HG03571 (cell line): ENCODE results near the gene CCDC57.
"Not testable (repeated sequence)": the region's sequence is repeated elsewhere in the genome, so short reads cannot be mapped to it uniquely, and the experiment has no call there.

Source experiments
- ATAC-seq: cut with Tn5 transposase; IDR thresholded peaks from one replicate; pipeline ENCODE4 v1.9.1; 2021; ENCODE audit not compliant: unreplicated experiment

CCDC57 gene

GRCh38 chr17:82157046-82158035, 55.3 kb downstream of the CCDC57 start:
- no peak for ATAC-seq

DNA sequence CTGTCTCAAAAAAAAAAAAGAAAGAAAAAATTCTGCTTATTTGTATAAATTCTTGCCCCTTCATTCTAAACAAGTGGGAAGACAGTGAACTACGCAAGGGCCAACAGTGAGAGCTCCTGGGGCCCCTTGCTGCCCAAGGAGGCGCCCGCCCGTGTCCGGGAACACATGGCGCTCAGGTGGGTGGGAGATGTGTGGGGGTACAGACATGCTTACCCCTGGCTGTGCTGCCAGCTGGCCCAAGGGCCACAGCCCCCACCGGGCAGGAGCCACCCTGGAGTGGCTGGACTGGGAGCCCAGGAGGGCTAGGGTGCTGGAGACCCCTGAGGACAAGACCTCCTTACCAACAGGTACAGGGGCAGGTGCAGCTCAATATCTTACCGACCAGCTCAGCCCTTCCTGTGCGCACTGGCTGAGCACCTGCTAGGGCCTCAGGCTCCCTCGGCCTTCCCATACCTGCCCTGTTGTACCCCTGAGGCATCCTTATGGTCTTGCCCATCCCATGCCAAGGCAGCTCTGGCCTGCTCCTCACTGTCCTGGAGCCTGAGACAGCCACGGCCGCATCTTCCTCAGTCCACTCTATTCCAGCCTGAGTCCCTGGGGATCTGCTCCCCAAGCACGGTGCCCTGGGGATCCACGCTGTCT, 56.2 kb downstream of the CCDC57 start:
- ATAC-seq: no peak

GRCh38 chr17:82155606-82156005, 57.0 kb downstream of the CCDC57 start:
- ATAC-seq: no peak

- no peak for ATAC-seq
These were observed 57.7 kb downstream of the CCDC57 start for GRCh38 chr17:82154881-82155331.

DNA sequence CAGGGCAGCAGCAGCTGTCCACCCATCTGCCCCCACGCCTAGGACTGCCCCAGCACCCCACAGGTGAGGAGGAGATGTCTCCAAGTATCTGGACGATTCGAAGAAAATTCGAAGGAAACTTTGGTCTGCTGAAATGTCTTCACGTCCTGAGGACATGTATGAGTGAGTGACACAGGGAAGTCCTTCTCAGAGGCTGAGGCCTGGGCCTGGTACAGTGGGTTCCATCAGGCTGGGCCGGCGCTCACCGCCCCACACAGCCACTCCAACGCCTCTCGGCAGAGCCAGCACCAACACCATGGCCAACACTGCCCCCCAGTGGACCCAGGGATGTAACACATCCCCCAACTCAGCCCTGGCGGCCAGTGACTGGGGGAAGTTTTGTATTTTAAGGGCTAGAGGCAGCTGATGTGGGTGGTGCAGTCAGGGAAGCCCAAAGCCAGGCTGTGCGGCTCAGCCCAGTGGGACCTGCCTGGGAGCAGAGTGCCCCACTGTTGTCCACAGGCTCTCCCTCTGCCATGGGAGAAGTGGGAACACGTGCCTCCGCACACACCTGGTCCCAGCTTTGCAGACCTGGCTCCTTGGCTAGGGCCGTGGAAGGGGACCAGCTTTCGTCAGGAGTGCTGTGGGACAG, 58.8 kb downstream of the CCDC57 start:
- ATAC-seq: no peak

GRCh38 chr17:82153295-82153691, 59.3 kb downstream of the CCDC57 start:
- ATAC-seq: no peak

DNA sequence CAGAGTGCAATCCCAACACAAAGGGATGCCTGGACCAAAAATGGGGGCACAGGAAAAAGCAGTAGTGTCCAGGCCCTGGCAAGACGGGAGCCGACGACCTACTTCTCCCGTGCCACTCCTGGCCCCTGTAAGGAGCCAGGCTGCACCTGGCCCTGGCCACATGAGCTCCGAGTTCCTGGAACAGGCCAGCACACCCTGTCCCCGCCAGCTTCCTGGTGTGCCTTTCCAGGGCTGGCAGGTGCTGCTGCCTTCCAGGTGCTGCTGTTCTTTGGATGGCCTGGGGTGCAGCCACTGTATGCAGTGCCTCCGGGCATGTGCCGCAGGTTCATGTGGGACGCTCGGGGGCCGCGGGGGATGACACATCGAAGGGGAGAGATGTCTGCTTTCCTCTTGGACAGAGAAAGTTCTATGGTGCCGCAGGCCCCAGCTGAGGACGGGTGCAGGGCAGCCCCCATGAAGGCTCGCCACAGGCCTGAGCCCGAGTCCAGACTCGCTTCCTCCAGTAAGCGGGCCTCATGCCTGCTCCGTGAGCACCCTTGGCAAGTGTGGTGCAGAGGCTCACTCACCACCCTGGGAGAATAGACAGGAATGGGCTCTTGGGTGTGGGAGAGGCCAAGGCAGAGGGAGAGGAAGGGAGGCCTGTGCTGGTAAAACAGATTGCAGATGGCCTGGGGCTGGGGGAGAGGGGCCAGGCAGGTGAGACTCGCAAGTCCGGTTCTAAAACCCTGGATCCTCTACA, 59.9 kb downstream of the CCDC57 start:
- ATAC-seq: no peak

GRCh38 chr17:82152114-82152513, 60.5 kb downstream of the CCDC57 start:
- ATAC-seq: no peak

GRCh38 chr17:82151106-82151957, 61.3 kb downstream of the CCDC57 start:
- no peak for ATAC-seq

DNA sequence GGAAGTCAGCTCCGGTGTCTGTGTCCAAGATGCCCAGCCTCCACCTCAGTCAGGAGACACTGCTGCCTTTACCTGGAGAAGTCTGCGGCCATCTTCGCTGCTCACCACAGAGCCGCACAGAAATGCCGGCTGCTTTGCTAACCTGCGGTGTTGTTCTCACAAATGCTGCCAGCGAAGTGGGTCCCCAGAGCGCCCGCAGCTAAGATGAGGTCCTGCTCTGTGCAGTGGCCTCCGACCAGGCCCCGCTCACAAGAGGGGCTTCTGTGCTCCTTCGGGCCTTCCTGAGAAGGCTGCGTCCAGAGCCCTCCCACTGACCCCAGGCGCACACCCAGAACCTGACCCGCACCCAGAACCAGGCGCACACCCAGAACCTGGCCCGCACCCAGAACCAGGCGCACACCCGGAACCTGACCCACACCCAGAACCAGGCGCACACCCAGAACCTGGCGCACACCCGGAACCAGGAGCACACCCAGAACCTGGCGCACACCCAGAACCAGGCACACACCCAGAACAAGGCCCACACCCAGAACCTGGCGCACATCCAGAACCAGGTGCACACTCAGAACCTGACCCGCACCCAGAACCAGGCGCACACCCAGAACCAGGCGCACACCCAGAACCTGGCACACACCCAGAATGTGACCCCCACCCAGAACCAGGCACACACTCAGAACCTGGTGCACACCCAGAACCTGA, 63.1 kb downstream of the CCDC57 start:
- no peak for ATAC-seq

GRCh38 chr17:82148997-82149396, 63.6 kb downstream of the CCDC57 start:
- ATAC-seq: no peak

- no peak for ATAC-seq
These were observed 64.6 kb downstream of the CCDC57 start for GRCh38 chr17:82148011-82148410.

- no peak for ATAC-seq
These were observed 65.7 kb downstream of the CCDC57 start for GRCh38 chr17:82146663-82147654.

GRCh38 chr17:82145550-82146155, 67.0 kb downstream of the CCDC57 start:
- no peak for ATAC-seq

DNA sequence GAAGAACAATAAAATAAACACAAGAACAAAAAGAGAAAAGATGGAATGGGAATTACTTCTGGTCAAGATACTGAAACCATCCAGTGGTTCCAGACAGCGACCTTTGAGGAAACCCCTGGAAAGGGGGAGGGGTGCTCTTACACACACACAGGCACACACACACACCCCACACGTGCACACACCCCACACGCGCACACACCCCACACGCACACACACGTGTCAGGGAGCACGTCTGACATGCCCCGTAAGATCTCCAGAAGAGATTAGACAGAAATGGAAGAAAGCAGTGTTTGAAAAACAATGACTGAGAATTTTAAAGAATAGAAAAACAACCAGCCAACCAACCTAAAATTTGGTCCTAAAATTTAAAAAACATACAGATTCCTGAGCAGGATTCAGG, 69.3 kb downstream of the CCDC57 start:
- ATAC-seq: no peak

- not testable (repeated sequence) for ATAC-seq
These were observed 72.7 kb downstream of the CCDC57 start for GRCh38 chr17:82139961-82140360.

- ATAC-seq: no peak
These were observed 74.1 kb downstream of the CCDC57 start for GRCh38 chr17:82138511-82138992.

- ATAC-seq: no peak
These were observed 78.5 kb downstream of the CCDC57 start for GRCh38 chr17:82134101-82134500.
